Superior temporal gyrus (tissue), 1 donor: ENCODE data around the gene KIF13A.
"Not testable (repeated sequence)": the region's sequence is repeated elsewhere in the genome, so short reads cannot be mapped to it uniquely, and the experiment has no call there.

ENCODE experiments used
- DNase-seq: peaks from one replicate; pipeline ENCODE4 v3.0.0-alpha.2; 2016; ENCODE audit errors: extremely low spot score

Gene KIF13A

GRCh38 chr6:17790489-17790888 lies 196.9 kb downstream of the KIF13A start:
- no peak for DNase-seq

- DNase-seq: no peak
Measured at GRCh38 chr6:17785094-17785787, 202.2 kb downstream of the KIF13A start.

GRCh38 chr6:17780061-17780460 lies 207.4 kb downstream of the KIF13A start:
- DNase-seq: no peak

GRCh38 chr6:17771609-17772008 lies 215.8 kb downstream of the KIF13A start:
- DNase-seq: no peak

GRCh38 chr6:17768881-17769280 lies 218.6 kb downstream of the KIF13A start:
- no peak for DNase-seq

GRCh38 chr6:17768388-17768787 lies 219.0 kb downstream of the KIF13A start:
- DNase-seq: no peak

- no peak for DNase-seq
Measured at GRCh38 chr6:17762651-17763050, 224.8 kb downstream of the KIF13A start.

GRCh38 chr6:17758119-17758518 lies 229.3 kb downstream of the KIF13A start:
- no peak for DNase-seq

GRCh38 chr6:17754254-17754653 lies 233.2 kb downstream of the KIF13A start:
- DNase-seq: no peak

- DNase-seq: not testable (repeated sequence)
Measured at GRCh38 chr6:17745324-17745723, 242.1 kb downstream of the KIF13A start.

GRCh38 chr6:17744757-17745308 lies 242.6 kb downstream of the KIF13A start:
- not testable (repeated sequence) for DNase-seq

- no peak for DNase-seq
Measured at GRCh38 chr6:17744019-17744756, 243.2 kb downstream of the KIF13A start.

GRCh38 chr6:17741507-17741906 lies 245.9 kb downstream of the KIF13A start:
- no peak for DNase-seq

GRCh38 chr6:17740559-17741220 lies 246.7 kb downstream of the KIF13A start:
- no peak for DNase-seq

GRCh38 chr6:17737704-17738252 lies 249.7 kb downstream of the KIF13A start:
- DNase-seq: no peak

- not testable (repeated sequence) for DNase-seq
Measured at GRCh38 chr6:17735311-17735710, 252.1 kb downstream of the KIF13A start.

- no peak for DNase-seq
Measured at GRCh38 chr6:17730078-17730704, 257.2 kb downstream of the KIF13A start.

- DNase-seq: no peak
Measured at GRCh38 chr6:17729223-17730077, 258.0 kb downstream of the KIF13A start.

GRCh38 chr6:17728551-17729222 lies 258.7 kb downstream of the KIF13A start:
- DNase-seq: no peak

GRCh38 chr6:17725083-17725482 lies 262.4 kb downstream of the KIF13A start:
- no peak for DNase-seq
